Left lobe of liver (tissue), 2 donors: ENCODE results near the gene MRPS23. TPM values are rescaled to one million over a fixed set of nuclear protein-coding genes. Genes with fewer than 3 reads are reported as not detected.

Experiments used
- ATAC-seq: fragments of 200-7000 bp; cut with Tn5 transposase; one replicate; pipeline ENCODE4 v1.9.1; 2020; ENCODE audit warnings: mild to moderate bottlenecking, moderate library complexity
- DNase-seq: peaks from one replicate; pipeline ENCODE4 v3.0.0-alpha.2; 2020; ENCODE audit warnings: low spot score
- total RNA-seq: library from RNA; stranded (reverse); gene quantifications from one replicate; pipeline ENCODE4 v1.2.1, GENCODE V29; 2021
- donor health status: DM: no; HTN: no; CAD: no; lungs with moderate emphysema.
- donor health status: DM: no; HTN: yes; CAD: no.

The MRPS23 gene
- total RNA-seq, 1 donor from 2014 or later = 13.1 TPM

GRCh38 chr17:57806167-57806830, 43.5 kb downstream of the MRPS23 start:
- no peak for ATAC-seq
- no peak for DNase-seq

- no peak for ATAC-seq
- no peak for DNase-seq
Measured at GRCh38 chr17:57803021-57803420, 46.8 kb downstream of the MRPS23 start.

- ATAC-seq = no peak
- DNase-seq = no peak
Measured at GRCh38 chr17:57801044-57801711, 48.7 kb downstream of the MRPS23 start.

- no peak for DNase-seq
- no peak for ATAC-seq
Measured at GRCh38 chr17:57794841-57795240, 55.0 kb downstream of the MRPS23 start.

- DNase-seq (no peak), ATAC-seq (no peak)
Measured at GRCh38 chr17:57788725-57789124, 61.1 kb downstream of the MRPS23 start.

- DNase-seq (peak; percentile 48), ATAC-seq (peak; percentile 57)
Measured at GRCh38 chr17:57785022-57785421, 64.8 kb downstream of the MRPS23 start.

Other genes starting within 250 kb of the MRPS23 start
- gene CCDC182, start 104.7 kb downstream of the MRPS23 start, total RNA-seq = not detected
- gene CUEDC1, start 105.4 kb upstream of the MRPS23 start, total RNA-seq = 8.1 TPM
- 12.5 TPM for gene VEZF1, start 138.2 kb upstream of the MRPS23 start, total RNA-seq
- 81.6 TPM for gene SRSF1, start 157.2 kb upstream of the MRPS23 start, total RNA-seq
- 24.4 TPM for gene DYNLL2, start 233.4 kb upstream of the MRPS23 start, total RNA-seq